RKO (cell line): ENCODE data around the gene HEATR3.

ENCODE experiments used
- DNase-seq: peaks from one replicate; pipeline ENCODE4 v3.0.0-alpha.2; 2016; ENCODE audit warnings: low spot score

Gene HEATR3

GRCh38 chr16:50065624-50066481 is at the start of gene HEATR3:
Gene HEATR3 (plus strand): TSS chr16:50065970. CDS start chr16:50066132, 162 bp downstream.
- peak; percentile 90 for DNase-seq

- DNase-seq = no peak
Observed at GRCh38 chr16:50017553-50017952, 48.2 kb upstream of the HEATR3 start.

- DNase-seq = peak; percentile 40
Observed at GRCh38 chr16:50021544-50021943, 44.2 kb upstream of the HEATR3 start.

- no peak for DNase-seq
Observed at GRCh38 chr16:50023641-50024040, 42.1 kb upstream of the HEATR3 start.

GRCh38 chr16:50024207-50024606 is 41.6 kb upstream of the HEATR3 start:
- DNase-seq = no peak

GRCh38 chr16:50024684-50025536 is 40.9 kb upstream of the HEATR3 start, which contains the start of gene CNEP1R1:
Gene CNEP1R1 (plus strand): TSS chr16:50025225. CDS start chr16:50025316, 91 bp downstream.
- peak; percentile 97 for DNase-seq

- DNase-seq = peak; percentile 18
Observed at GRCh38 chr16:50025537-50025931, 40.2 kb upstream of the HEATR3 start.

- no peak for DNase-seq
Observed at GRCh38 chr16:50027829-50028228, 37.9 kb upstream of the HEATR3 start.

- DNase-seq = no peak
Observed at GRCh38 chr16:50035468-50035992, 30.2 kb upstream of the HEATR3 start.

GRCh38 chr16:50036426-50036825 is 29.3 kb upstream of the HEATR3 start:
- no peak for DNase-seq

- no peak for DNase-seq
Observed at GRCh38 chr16:50037662-50038220, 28.0 kb upstream of the HEATR3 start.

GRCh38 chr16:50038286-50038685 is 27.5 kb upstream of the HEATR3 start:
- DNase-seq = no peak

- DNase-seq = no peak
Observed at GRCh38 chr16:50038756-50039529, 26.8 kb upstream of the HEATR3 start.

- DNase-seq = no peak
Observed at GRCh38 chr16:50040018-50040417, 25.8 kb upstream of the HEATR3 start.

- no peak for DNase-seq
Observed at GRCh38 chr16:50040710-50041109, 25.1 kb upstream of the HEATR3 start.

GRCh38 chr16:50043358-50043757 is 22.4 kb upstream of the HEATR3 start:
- no peak for DNase-seq

- no peak for DNase-seq
Observed at GRCh38 chr16:50045412-50045811, 20.4 kb upstream of the HEATR3 start.

- no peak for DNase-seq
Observed at GRCh38 chr16:50046853-50047252, 18.9 kb upstream of the HEATR3 start.

- no peak for DNase-seq
Observed at GRCh38 chr16:50047864-50048263, 17.9 kb upstream of the HEATR3 start.

- no peak for DNase-seq
Observed at GRCh38 chr16:50050802-50051201, 15.0 kb upstream of the HEATR3 start.

- DNase-seq = no peak
Observed at GRCh38 chr16:50056226-50056625, 9.5 kb upstream of the HEATR3 start.
